DOHH2 (cell line): ENCODE results near the gene CNTN4.

Experiments used
- H3F3A ChIP-seq: fragments of 200-600 bp; sonication (generic), shearing (Covaris generic); 2 replicates; pipeline ENCODE4 v1.6.0; 2016; ENCODE audit warnings: antibody characterized with exemption, mild to moderate bottlenecking; ENCODE audit not compliant: control insufficient read depth, insufficient read depth
- H3K27ac ChIP-seq: fragments of 200-600 bp; sonication (generic); 2 replicates; pipeline ENCODE4 v1.5.1; 2014; ENCODE audit warnings: low read depth, mild to moderate bottlenecking, low read length, moderate library complexity
- H3K27me3 ChIP-seq: fragments of 200-600 bp; sonication (generic); 2 replicates; pipeline ENCODE4 v1.6.1; 2014; ENCODE audit warnings: mild to moderate bottlenecking, low read length, mixed read lengths; ENCODE audit not compliant: control insufficient read depth
- H3K36me3 ChIP-seq: fragments of 200-600 bp; sonication (generic); 2 replicates; pipeline ENCODE4 v1.6.1; 2014; ENCODE audit warnings: mild to moderate bottlenecking, low read length, moderate library complexity, mixed read lengths; ENCODE audit not compliant: control insufficient read depth
- H3K4me1 ChIP-seq: fragments of 200-600 bp; sonication (generic); 2 replicates; pipeline ENCODE4 v1.6.1; 2014; ENCODE audit warnings: mild to moderate bottlenecking, low read length, mixed read lengths; ENCODE audit not compliant: control insufficient read depth
- H3K4me2 ChIP-seq: fragments of 200-600 bp; sonication (generic); 2 replicates; pipeline ENCODE4 v1.6.0; 2014; ENCODE audit warnings: mild to moderate bottlenecking, low read length, moderate library complexity
- H3K4me3 ChIP-seq: fragments of 200-600 bp; sonication (generic); 2 replicates; pipeline ENCODE4 v1.5.1; 2014; ENCODE audit warnings: mild to moderate bottlenecking, low read length, mixed read lengths
- H3K79me2 ChIP-seq: fragments of 200-600 bp; sonication (generic); 2 replicates; pipeline ENCODE4 v1.6.1; 2014; ENCODE audit warnings: mild to moderate bottlenecking, low read length, mixed read lengths; ENCODE audit not compliant: control insufficient read depth
- H3K9me2 ChIP-seq: fragments of 200-600 bp; sonication (generic); replicated peaks from 2 replicates; pipeline ENCODE4 v1.6.1; 2014; ENCODE audit warnings: mild to moderate bottlenecking, low read length, mixed read lengths; ENCODE audit not compliant: control insufficient read depth
- H3K9me3 ChIP-seq: fragments of 200-600 bp; sonication (generic); 2 replicates; pipeline ENCODE4 v1.6.1; 2014; ENCODE audit warnings: antibody characterized with exemption, low read length, mixed read lengths; ENCODE audit not compliant: control insufficient read depth, insufficient read depth
- H4K20me1 ChIP-seq: fragments of 200-600 bp; sonication (generic); 2 replicates; pipeline ENCODE4 v1.6.0; 2014; ENCODE audit warnings: low read depth, mild to moderate bottlenecking, antibody characterized with exemption, low read length, moderate library complexity; ENCODE audit not compliant: control insufficient read depth, insufficient read depth
- EZH2phosphoT487 ChIP-seq: fragments of 200-600 bp; sonication (generic); IDR thresholded peaks from 2 replicates; pipeline ENCODE4 v1.6.1; 2017; ENCODE audit warnings: borderline replicate concordance, mild to moderate bottlenecking, antibody characterized with exemption, low read length, moderate library complexity, mixed read lengths
- TF ChIP-seq, protein P1 (sequence below): fragments of 200-600 bp; sonication (generic); IDR thresholded peaks from one replicate; pipeline ENCODE4 v1.5.1; 2014; ENCODE audit warnings: antibody characterized with exemption, mild to moderate bottlenecking, low read depth, low read length; ENCODE audit not compliant: poor library complexity, severe bottlenecking

Gene CNTN4

GRCh38 chr3:3097958-3098357 is 999.3 kb downstream of the CNTN4 start:
- Histone ChIP-seq H3K4me1 (no peaks in the 10 kb centered on the region), H3K79me2 (no peaks in the 10 kb centered on the region), H3K4me2 (no peak overlapping the region), H3F3A (no peaks in the 10 kb centered on the region), H3K27me3 (peaks cover 14% of the 10 kb centered on the region), H3K4me3 (no peak overlapping the region), H3K9me2 (no peaks in the 10 kb centered on the region), H3K27ac (no peak overlapping the region), H3K36me3 (no peaks in the 10 kb centered on the region), H3K9me3 (no peaks in the 10 kb centered on the region), H4K20me1 (no peaks in the 10 kb centered on the region)
- TF ChIP-seq EZH2phosphoT487: no peak
- TF ChIP-seq, protein P1, sequence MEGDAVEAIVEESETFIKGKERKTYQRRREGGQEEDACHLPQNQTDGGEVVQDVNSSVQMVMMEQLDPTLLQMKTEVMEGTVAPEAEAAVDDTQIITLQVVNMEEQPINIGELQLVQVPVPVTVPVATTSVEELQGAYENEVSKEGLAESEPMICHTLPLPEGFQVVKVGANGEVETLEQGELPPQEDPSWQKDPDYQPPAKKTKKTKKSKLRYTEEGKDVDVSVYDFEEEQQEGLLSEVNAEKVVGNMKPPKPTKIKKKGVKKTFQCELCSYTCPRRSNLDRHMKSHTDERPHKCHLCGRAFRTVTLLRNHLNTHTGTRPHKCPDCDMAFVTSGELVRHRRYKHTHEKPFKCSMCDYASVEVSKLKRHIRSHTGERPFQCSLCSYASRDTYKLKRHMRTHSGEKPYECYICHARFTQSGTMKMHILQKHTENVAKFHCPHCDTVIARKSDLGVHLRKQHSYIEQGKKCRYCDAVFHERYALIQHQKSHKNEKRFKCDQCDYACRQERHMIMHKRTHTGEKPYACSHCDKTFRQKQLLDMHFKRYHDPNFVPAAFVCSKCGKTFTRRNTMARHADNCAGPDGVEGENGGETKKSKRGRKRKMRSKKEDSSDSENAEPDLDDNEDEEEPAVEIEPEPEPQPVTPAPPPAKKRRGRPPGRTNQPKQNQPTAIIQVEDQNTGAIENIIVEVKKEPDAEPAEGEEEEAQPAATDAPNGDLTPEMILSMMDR: no peak

GRCh38 chr3:3101660-3102458 is 1003.2 kb downstream of the CNTN4 start:
- H3K79me2 ChIP-seq: no peaks in the 10 kb centered on the region
- H3F3A ChIP-seq: no peaks in the 10 kb centered on the region
- H3K27me3 ChIP-seq: peaks cover 14% of the 10 kb centered on the region
- H3K4me2 ChIP-seq: no peak overlapping the region
- H3K27ac ChIP-seq: no peak overlapping the region
- no peaks in the 10 kb centered on the region for H3K9me3 ChIP-seq
- no peaks in the 10 kb centered on the region for H3K9me2 ChIP-seq
- no peaks in the 10 kb centered on the region for H4K20me1 ChIP-seq
- no peak overlapping the region for H3K4me3 ChIP-seq
- no peaks in the 10 kb centered on the region for H3K36me3 ChIP-seq
- TF ChIP-seq, protein P1: no peak
- TF ChIP-seq EZH2phosphoT487: no peak
- H3K4me1 ChIP-seq: peaks cover 10% of the 10 kb centered on the region

DNA sequence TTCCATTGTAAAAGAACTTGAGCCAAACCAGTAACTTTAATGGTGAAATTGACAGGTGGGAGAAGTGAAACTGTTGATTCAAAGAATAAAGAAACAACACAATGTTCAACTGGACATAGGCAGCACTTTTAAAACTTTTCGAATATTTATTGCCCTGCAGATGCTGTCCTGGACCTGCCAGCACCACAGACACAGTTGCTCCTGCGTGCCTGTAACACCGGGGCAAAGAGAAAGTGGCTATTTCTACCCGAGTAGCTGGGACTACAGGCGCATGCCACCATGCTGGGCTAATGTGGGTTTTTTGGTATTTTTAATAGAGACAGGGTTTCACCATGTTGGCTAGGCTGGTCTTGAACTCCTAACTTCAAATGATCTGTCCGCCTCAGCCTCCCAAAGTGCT is 1004.1 kb downstream of the CNTN4 start:
- Histone ChIP-seq H3K27ac (no peak overlapping the region), H3K4me2 (no peak overlapping the region), H3K4me1 (peaks cover 13% of the 10 kb centered on the region), H3K9me2 (no peaks in the 10 kb centered on the region), H3K79me2 (no peaks in the 10 kb centered on the region), H3K27me3 (peaks cover 9% of the 10 kb centered on the region), H3K4me3 (no peak overlapping the region), H3K36me3 (no peaks in the 10 kb centered on the region), H3F3A (no peaks in the 10 kb centered on the region), H4K20me1 (no peaks in the 10 kb centered on the region), H3K9me3 (no peaks in the 10 kb centered on the region)
- TF ChIP-seq, protein P1: no peak
- no peak for TF ChIP-seq EZH2phosphoT487
